ENCODE data around the gene PRDM10. TPM values are rescaled to one million over a fixed set of nuclear protein-coding genes. Genes with fewer than 3 reads are reported as not detected.

Gene PRDM10
- total RNA-seq, 1 experiment from 2014 or later: 9.2 TPM

DNA sequence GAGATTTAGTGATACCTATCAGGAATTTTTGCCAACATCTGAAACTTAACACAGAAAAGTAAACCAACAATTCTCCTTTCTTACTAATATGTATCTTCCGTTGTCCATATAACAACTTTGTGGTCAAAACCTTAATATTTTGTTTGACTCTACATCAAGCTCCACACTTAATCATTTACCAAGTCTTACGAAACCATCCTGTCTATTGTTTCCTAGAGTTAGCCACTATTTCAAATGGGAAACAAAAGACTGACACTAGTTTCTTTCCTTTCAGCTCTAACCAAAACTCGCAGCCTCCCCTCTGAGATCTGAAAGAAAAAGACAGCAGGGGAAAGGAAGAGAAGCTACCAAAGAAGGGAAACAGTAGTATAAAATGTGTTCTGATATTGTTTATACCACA is 26.5 kb upstream of the PRDM10 start:
- no peaks in the 10 kb centered on the region for H3K79me2 ChIP-seq (ENCODE audit: insufficient read depth, low read length)
- DNase-seq (ENCODE audit: low read depth, low spot score): no peak
- no peaks in the 10 kb centered on the region for H3K9me2 ChIP-seq (ENCODE audit: insufficient read depth)
- peaks cover 0 to 3% of the 10 kb centered on the region in 2 experiments; a peak in 1 of 4 replicates for H3K4me1 ChIP-seq (ENCODE audit: control insufficient read depth in 1 of 2, insufficient read depth in 2 of 2, low read length in 2 of 2)
- H3K27ac ChIP-seq (ENCODE audit: low read depth, low read length): no peak overlapping the region
- H3K4me2 ChIP-seq (ENCODE audit: low read length): no peak overlapping the region
- TF ChIP-seq EZH2phosphoT487 (IDR thresholded peaks at IDR 0.05; ENCODE audit: borderline replicate concordance) (no peak), POLR2AphosphoS5 (IDR thresholded peaks at IDR 0.05; ENCODE audit: low read depth, low read length) (no peak), JUND (IDR thresholded peaks at IDR 0.05) (no peak), SIN3A (IDR thresholded peaks at IDR 0.05; ENCODE audit: low read depth) (no peak), EGR1 (IDR thresholded peaks at IDR 0.05; ENCODE audit: low read depth) (no peak), TCF7L2 (IDR thresholded peaks at IDR 0.05; ENCODE audit: borderline replicate concordance, extremely low read depth, insufficient read depth, insufficient read length) (no peak), ATF3 (IDR thresholded peaks at IDR 0.05) (no peak), ELF1 (IDR thresholded peaks at IDR 0.05; ENCODE audit: borderline replicate concordance, low read depth) (no peak), FOSL1 (IDR thresholded peaks at IDR 0.05; ENCODE audit: low read depth) (no peak), YY1 (IDR thresholded peaks at IDR 0.05; ENCODE audit: extremely low read depth, insufficient replicate concordance, low read depth, low read length) (no peak), CEBPB (IDR thresholded peaks at IDR 0.05; ENCODE audit: low read depth) (no peak), RAD21 (IDR thresholded peaks at IDR 0.05; ENCODE audit: low read depth) (no peak), POLR2A (IDR thresholded peaks at IDR 0.05; ENCODE audit: borderline replicate concordance, extremely low read depth, insufficient read depth, insufficient read length) (no peak), ZFX (IDR thresholded peaks at IDR 0.05) (no peak), CTCF (IDR thresholded peaks at IDR 0.05 in 2 of 3, conservative IDR thresholded peaks at IDR 0.05 in 1 of 3; ENCODE audit: borderline replicate concordance in 1 of 3, insufficient read depth in 1 of 3, low read depth in 2 of 3, low read length in 2 of 3) (no peak), EZH2 (IDR thresholded peaks at IDR 0.05) (no peak)
- TF ChIP-seq, protein P1, sequence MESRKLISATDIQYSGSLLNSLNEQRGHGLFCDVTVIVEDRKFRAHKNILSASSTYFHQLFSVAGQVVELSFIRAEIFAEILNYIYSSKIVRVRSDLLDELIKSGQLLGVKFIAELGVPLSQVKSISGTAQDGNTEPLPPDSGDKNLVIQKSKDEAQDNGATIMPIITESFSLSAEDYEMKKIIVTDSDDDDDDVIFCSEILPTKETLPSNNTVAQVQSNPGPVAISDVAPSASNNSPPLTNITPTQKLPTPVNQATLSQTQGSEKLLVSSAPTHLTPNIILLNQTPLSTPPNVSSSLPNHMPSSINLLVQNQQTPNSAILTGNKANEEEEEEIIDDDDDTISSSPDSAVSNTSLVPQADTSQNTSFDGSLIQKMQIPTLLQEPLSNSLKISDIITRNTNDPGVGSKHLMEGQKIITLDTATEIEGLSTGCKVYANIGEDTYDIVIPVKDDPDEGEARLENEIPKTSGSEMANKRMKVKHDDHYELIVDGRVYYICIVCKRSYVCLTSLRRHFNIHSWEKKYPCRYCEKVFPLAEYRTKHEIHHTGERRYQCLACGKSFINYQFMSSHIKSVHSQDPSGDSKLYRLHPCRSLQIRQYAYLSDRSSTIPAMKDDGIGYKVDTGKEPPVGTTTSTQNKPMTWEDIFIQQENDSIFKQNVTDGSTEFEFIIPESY (IDR thresholded peaks at IDR 0.05; ENCODE audit: extremely low read depth, insufficient replicate concordance, low read length): no peak
- TF ChIP-seq, protein P2, sequence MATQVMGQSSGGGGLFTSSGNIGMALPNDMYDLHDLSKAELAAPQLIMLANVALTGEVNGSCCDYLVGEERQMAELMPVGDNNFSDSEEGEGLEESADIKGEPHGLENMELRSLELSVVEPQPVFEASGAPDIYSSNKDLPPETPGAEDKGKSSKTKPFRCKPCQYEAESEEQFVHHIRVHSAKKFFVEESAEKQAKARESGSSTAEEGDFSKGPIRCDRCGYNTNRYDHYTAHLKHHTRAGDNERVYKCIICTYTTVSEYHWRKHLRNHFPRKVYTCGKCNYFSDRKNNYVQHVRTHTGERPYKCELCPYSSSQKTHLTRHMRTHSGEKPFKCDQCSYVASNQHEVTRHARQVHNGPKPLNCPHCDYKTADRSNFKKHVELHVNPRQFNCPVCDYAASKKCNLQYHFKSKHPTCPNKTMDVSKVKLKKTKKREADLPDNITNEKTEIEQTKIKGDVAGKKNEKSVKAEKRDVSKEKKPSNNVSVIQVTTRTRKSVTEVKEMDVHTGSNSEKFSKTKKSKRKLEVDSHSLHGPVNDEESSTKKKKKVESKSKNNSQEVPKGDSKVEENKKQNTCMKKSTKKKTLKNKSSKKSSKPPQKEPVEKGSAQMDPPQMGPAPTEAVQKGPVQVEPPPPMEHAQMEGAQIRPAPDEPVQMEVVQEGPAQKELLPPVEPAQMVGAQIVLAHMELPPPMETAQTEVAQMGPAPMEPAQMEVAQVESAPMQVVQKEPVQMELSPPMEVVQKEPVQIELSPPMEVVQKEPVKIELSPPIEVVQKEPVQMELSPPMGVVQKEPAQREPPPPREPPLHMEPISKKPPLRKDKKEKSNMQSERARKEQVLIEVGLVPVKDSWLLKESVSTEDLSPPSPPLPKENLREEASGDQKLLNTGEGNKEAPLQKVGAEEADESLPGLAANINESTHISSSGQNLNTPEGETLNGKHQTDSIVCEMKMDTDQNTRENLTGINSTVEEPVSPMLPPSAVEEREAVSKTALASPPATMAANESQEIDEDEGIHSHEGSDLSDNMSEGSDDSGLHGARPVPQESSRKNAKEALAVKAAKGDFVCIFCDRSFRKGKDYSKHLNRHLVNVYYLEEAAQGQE (IDR thresholded peaks at IDR 0.05; ENCODE audit: low read depth): no peak
- TF ChIP-seq, protein P3, sequence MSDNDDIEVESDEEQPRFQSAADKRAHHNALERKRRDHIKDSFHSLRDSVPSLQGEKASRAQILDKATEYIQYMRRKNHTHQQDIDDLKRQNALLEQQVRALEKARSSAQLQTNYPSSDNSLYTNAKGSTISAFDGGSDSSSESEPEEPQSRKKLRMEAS (IDR thresholded peaks at IDR 0.05): no peak
- ChIA-PET RAD21 (ENCODE audit: low non-redundant PET in 1 of 2, low total read pairs in 2 of 2, uncharacterized antibody in 2 of 2, unreplicated experiment in 2 of 2) (no interaction called here), POLR2A (no interaction called here), CTCF (no interaction called here)
- H3K36me3 ChIP-seq (ENCODE audit: control insufficient read depth in 1 of 2, insufficient read depth in 2 of 2, low read length in 2 of 2): no peaks in the 10 kb centered on the region
- ATAC-seq: no peak
- H3K9ac ChIP-seq (ENCODE audit: low read length): no peak overlapping the region
- BruUV-seq (replicated peaks): no TSS peak
- no peaks in the 10 kb centered on the region for H3K9me3 ChIP-seq (ENCODE audit: control insufficient read depth in 1 of 2, insufficient read depth in 1 of 2, low read depth in 1 of 2, low read length in 2 of 2)
- intact Hi-C loops (cut with micrococcal nuclease): no loop called here
- no peaks in the 10 kb centered on the region for H3K27me3 ChIP-seq (ENCODE audit: insufficient read depth, low read length)
- H3K4me3 ChIP-seq (replicated peaks in 1 of 2; ENCODE audit: low read depth in 1 of 2, low read length in 2 of 2): no peak overlapping the region
- no peaks in the 10 kb centered on the region for H4K20me1 ChIP-seq (ENCODE audit: insufficient read depth)
- no peak overlapping the region for H2AFZ ChIP-seq (ENCODE audit: low read depth, low read length, poor library complexity, severe bottlenecking)
